22Rv1 (cell line): ENCODE measurements around the gene DHRSX.

Source experiments
- CTCF ChIP-seq: fragments of 450-650 bp; IDR thresholded peaks from 2 replicates; pipeline ENCODE4 v1.5.1; 2017; ENCODE audit warnings: mild to moderate bottlenecking
- ZFX ChIP-seq: fragments of 450-650 bp; IDR thresholded peaks from 2 replicates; pipeline ENCODE4 v1.6.1; 2017; ENCODE audit warnings: antibody characterized with exemption, borderline replicate concordance

- TF ChIP-seq CTCF: no peak
- TF ChIP-seq ZFX: no peak
Observed at GRCh38 chrX:2220829-2221567, 279.8 kb downstream of the DHRSX start.
